Measurements from ENCODE around the gene NIT1. TPM values are rescaled to one million over a fixed set of nuclear protein-coding genes. Genes with fewer than 3 reads are reported as not detected.

Gene NIT1
- total and polyA plus RNA-seq, 9 of the 15 experiments (the other 6 are each of a cell fraction or from before 2014, with no cell fraction given): 18.4 to 76.0 (median 33.7) TPM

- TF ChIP-seq DNMT1 (IDR thresholded peaks at IDR 0.05) (no peak), NBN (IDR thresholded peaks at IDR 0.05; ENCODE audit: low read depth) (no peak; the same call in 1 of the 2 replicates), ZKSCAN8 (CRISPR knock-in tag; IDR thresholded peaks at IDR 0.05) (no peak), SIN3A (IDR thresholded peaks at IDR 0.05; ENCODE audit: borderline replicate concordance in 2 of 2, control insufficient read depth in 1 of 2, low read depth in 2 of 2, low read length in 2 of 2) (peak in 1 of 2 experiments; percentile 51; a peak in 2 of 4 replicates), ZNF384 (IDR thresholded peaks at IDR 0.05; ENCODE audit: low read depth, low read length) (0 out of 2 replicates have a peak, but pooled peaks have one; percentile 14), SRF (CRISPR knock-in tag; IDR thresholded peaks at IDR 0.05) (no peak), ZNF778 (CRISPR knock-in tag; IDR thresholded peaks at IDR 0.05) (no peak), NEUROD1 (IDR thresholded peaks at IDR 0.05; ENCODE audit: borderline replicate concordance, low read depth, low read length, partially characterized antibody) (no peak), PRMT5 (CRISPR knock-in tag; IDR thresholded peaks at IDR 0.05) (no peak), ZBTB33 (CRISPR knock-in tag; IDR thresholded peaks at IDR 0.05) (peak; percentile 46; the same call in 1 of the 2 replicates), ZFPM2 (CRISPR knock-in tag; IDR thresholded peaks at IDR 0.05) (no peak), CBX5 (IDR thresholded peaks at IDR 0.05; ENCODE audit: borderline replicate concordance, low read depth) (no peak), GTF2A2 (tag; IDR thresholded peaks at IDR 0.05) (no peak), BHLHE40 (IDR thresholded peaks at IDR 0.05; ENCODE audit: low read length) (no peak), XRCC3 (IDR thresholded peaks at IDR 0.05) (no peak), GTF2F1 (IDR thresholded peaks at IDR 0.05; ENCODE audit: low read depth, low read length) (peak; percentile 63; the same call in 1 of the 2 replicates), TCF7 (IDR thresholded peaks at IDR 0.05; ENCODE audit: borderline replicate concordance) (0 out of 2 replicates have a peak, but pooled peaks have one; percentile 34), TOE1 (IDR thresholded peaks at IDR 0.05; ENCODE audit: borderline replicate concordance) (no peak), TOE1 (CRISPR knock-in tag; IDR thresholded peaks at IDR 0.05; ENCODE audit: borderline replicate concordance, low read depth) (no peak), PHF21A (IDR thresholded peaks at IDR 0.05; ENCODE audit: borderline replicate concordance, low read depth) (no peak), RNF219 (CRISPR knock-in tag; IDR thresholded peaks at IDR 0.05) (no peak), TAF9B (IDR thresholded peaks at IDR 0.05; ENCODE audit: partially characterized antibody) (peak; percentile 98), HCFC1 (IDR thresholded peaks at IDR 0.05; ENCODE audit: low read depth, low read length) (peak; percentile 85), ZNF644 (tag; IDR thresholded peaks at IDR 0.05; ENCODE audit: low read depth) (0 out of 2 replicates have a peak, but pooled peaks have one; percentile 49), RBM14 (IDR thresholded peaks at IDR 0.05; ENCODE audit: borderline replicate concordance, insufficient read depth, low read depth, low read length) (no peak), TBP (optimal IDR thresholded peaks at IDR 0.05; ENCODE audit: low read depth, low read length) (peak; percentile 91)
Measured at GRCh38 chr1:161159087-161159912, 41.4 kb downstream of the NIT1 start, which contains the start of gene USP21 (continued).

Measured in K562 (cell line).